NCI-H748 (cell line): ENCODE data around the gene MYCT1.

Source experiments
- DNase-seq: peaks from one replicate; lab custom pipeline; 2025; ENCODE audit not compliant: unreplicated experiment; lab: John Stamatoyannopoulos, UW

Gene MYCT1

DNA sequence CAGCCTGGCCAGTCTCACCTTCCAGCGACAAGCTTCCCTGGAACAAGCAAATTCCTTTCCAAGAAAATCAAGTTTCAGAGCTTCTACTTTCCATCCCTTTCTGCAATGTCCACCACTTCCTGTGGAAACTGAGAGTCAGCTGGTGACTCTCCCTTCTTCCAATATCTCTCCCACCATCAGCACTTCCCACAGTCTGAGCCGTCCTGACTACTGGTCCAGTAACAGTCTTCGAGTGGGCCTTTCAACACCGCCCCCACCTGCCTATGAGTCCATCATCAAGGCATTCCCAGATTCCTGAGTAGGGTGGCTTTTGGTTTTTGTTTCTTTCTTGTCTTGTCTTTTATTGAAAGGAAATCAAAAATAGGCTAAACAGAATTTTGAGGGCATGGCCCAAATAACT lies 24.3 kb downstream of the MYCT1 start:
- no peak for DNase-seq

DNA sequence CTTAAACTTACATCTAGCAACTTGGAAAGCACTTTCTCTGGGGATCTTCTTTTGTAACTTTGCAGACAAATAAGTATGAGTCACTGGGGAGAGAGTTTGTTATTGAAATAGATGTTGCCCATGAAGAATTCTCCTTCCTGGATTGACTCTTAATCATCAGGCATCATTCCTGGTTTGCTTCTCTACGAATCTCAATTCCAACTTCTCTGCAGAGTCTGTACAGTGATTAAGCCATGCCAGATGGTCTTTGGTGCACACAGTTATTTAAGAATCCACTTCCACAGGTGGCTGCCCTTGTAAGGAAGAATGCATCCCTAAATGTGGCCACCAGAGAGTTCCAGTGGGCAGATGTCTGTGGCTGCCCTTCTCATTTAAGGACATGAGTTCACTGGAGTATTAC lies 25.7 kb downstream of the MYCT1 start:
- no peak for DNase-seq

DNA sequence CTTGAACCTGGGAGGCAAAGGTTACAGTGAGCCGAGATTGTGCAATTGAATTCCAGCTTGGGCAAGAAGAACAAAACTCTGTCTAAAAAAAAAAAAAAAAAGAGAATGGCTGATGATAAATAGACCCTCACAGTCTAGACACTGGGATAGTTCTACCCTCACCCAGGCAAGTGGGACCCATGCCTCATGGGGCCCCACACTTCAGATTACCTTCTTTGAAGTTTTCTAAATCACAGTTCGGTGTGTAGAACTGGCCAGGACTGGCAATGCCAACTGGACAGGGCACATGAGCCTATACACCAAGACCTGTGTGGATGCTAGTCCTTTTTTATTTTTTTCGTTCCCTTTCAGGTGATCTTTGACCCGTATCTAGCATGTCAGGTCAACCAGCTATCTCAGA lies 28.6 kb downstream of the MYCT1 start:
- DNase-seq, result no peak

DNA sequence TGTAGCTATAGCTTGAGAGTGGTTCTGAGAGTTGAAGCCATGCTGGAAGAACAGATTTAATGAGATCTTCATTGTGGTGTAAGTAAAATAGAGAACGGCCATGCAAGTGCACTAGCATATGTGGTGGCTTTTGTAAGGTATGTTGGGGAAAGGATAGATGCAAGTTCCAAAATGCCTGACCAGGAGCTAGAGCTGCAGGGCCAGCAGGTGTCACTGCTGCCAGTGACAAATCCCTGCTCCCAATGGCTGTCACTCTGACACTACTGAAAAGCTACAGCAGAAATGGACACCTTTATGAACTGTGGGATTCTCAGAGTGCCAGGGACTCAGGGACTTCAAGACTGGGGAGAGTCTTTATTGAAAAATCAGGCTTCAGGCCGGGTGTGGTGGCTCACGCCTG lies 29.8 kb downstream of the MYCT1 start:
- DNase-seq, result no peak

DNA sequence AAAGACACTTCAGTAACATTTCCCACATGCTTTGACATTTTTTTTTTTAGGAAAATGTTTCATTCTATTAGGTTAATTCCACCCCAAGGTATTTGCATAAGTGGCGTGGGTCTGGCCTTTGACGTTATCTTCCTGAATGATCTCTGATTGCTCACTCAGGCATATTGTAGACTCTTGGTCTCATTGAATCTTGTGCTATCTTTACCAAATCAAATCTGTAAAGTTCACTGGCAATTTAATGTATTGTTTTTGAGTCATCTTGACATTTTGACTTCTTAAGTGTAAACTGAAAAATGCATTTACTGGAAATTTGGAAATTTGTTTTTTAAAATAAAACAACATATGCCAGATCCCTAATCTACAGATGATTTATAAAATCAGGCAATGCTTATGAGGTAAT lies 36.9 kb downstream of the MYCT1 start:
- DNase-seq, result no peak

DNA sequence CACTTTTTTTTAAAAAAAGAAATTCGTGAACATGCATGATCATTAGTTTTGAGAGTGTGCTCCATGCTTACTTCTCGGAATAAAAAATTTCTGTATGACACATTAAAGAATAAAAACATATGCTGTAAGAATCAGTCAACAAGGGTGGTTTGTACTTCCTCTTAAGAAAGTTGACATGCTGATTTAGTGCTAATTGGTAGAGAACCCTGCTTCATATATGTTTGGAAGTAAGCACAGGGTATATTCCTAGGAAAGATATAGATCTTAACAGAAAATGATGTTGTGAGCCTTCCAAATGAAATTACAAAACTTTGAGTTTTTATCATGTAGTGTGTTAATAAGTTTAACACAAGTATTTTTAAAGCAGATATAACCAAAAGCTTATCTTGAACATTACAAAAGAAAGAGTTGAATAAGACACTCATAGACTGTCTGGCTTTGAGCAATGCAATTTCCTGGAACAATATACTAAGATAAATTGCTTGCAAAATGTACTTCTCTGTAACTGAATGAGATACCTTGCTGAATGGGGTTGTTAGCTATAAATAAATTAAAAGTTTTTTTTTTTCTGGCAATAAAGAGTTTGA lies 39.1 kb downstream of the MYCT1 start:
- DNase-seq, result no peak

DNA sequence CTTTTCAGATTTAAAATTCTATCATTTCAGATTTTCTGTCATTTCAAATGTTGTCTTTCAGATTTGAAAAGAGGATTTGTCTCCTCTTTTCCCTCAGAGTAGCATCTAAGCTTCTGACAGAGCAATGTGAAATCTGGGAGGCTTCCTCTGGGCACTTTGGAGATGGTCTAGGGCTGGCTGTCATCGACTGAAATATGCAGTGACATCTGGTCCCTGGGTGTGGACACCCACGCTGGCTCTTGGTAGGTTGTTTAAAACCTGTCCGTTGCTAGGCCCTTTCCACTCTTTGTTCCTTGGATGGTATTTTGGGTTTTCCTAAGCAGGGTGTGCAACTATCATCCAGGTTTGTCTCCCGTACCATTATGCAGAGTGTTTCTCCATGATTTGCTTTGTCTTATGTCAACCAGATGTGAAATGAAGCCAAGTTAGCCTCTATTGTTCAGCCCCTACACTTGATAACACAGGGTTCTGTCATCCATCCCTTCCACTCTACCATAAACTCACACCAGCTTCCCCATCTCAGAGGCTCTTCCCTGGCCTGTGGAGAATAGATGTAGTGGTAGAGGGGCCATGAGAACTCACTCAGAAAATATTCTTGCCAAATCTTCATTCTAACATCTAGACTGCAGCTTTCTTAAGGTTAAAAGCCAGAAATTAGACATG lies 47.9 kb downstream of the MYCT1 start:
- no peak for DNase-seq

DNA sequence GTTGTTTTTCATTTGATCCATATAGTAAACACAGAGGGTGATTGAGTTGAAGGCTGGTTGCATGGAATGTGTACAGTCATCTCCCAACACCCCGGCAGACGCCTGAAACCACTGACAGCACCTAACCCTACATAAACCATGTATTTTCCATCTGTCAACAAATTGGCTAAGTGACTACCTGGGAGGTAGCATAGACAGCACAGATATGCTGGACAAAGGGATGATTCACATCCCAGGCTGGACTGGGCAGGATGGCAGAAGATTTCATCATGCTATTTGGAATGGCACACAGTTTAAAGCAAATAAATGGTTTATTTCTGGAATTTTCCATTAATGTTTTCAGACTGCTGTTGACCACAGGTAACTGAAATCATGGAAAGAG lies 48.5 kb downstream of the MYCT1 start:
- no peak for DNase-seq

DNA sequence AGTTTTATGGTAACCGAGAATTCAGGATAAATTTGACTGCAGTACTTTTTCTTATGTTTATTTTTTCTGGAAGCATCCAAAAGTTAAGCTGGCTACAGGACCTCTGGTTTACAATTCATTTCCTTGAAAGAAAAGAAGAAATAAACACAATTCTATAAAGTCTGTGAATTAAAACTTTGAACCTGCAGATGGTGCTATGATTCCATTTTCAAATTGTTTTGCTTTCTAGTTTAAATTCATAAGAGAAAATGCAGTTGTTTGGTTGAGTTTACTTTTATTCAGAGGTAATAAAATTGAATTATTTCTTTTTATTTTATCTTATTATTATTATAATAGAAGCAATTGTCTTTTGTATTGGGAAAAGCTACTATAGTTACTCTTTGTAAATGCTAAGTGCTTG lies 51.1 kb downstream of the MYCT1 start:
- DNase-seq, result peak; percentile 3

DNA sequence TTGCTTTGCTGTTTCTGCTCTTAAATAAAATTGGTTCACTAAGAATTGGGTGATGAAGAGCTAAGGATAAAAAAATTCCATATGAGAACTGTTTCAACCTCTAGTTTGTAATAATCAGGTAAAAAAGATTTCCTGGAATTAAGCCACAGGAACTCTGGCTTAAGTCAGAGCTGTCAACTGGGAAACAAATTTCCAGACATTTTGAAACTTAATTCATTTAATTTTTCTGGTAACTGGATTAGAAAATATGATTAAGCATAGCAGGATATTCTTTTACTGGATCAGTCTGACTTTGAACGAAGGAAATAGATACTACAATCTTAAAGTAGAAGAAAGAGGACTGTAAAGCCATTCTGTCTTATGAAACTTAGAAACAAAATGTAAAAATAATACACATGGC lies 51.6 kb downstream of the MYCT1 start:
- DNase-seq, result no peak

DNA sequence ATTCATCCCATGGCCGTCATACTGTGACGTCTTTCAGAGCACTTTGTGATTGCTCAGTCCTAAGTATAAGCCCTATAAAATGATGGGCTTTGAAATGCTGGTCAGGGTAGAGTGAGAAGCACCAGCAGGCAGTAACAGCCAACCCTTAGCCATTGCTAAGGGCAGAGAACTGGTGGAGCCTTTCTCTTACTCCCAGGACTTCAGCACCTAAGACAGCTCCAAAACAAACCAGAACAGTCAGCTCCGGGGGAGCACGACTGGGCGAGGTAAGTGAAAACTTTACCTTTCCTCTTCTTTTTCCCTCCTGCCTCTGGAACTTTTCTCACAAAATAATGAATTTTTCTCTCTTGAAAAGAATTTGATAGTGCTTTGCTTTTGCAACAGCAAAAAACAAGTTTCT lies 53.0 kb downstream of the MYCT1 start, which contains the start of gene VIP:
Gene VIP (plus strand): TSS at position 104 of the 400 bp plus-strand sequence. CDS start 1,381 bp downstream, outside the sequence.
- no peak for DNase-seq

DNA sequence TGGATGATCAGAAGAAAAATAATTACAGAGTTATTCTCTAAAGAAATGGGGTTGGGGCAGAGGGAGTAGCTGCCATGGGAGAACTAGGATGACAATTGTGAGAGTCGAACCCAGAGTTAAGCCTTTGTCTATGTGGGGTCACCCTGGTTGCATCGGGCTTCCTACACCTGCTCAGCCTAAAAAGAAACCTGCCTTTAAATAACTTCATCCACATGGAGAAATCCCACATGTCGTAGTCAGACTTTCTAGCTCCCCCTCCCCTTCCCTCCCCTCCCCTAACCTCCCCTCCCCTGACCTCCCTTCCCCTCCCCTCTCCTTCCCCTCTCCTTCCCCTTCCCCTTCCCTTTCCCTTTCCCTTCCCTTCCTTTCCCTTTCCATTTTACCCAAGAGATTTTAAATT lies 67.6 kb downstream of the MYCT1 start:
- DNase-seq, result no peak

DNA sequence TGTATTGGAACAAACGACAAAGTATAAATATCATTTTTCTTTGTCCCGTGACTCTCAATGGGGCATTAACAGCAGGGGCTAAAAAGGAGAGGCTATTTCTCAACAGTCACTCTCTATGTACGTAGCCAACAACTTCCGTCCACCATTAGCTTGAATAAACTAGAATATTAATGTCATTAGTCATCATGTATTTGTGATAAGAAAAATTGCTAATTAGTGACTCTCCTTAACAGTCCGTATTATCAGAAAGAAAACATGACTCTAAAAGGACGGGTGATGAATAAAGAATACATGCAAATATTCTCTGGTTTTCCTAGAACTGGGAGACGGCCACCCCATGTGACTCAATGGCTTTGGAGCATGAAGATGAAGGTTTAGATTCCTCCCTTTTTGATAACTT lies 71.5 kb downstream of the MYCT1 start:
- DNase-seq, result no peak

DNA sequence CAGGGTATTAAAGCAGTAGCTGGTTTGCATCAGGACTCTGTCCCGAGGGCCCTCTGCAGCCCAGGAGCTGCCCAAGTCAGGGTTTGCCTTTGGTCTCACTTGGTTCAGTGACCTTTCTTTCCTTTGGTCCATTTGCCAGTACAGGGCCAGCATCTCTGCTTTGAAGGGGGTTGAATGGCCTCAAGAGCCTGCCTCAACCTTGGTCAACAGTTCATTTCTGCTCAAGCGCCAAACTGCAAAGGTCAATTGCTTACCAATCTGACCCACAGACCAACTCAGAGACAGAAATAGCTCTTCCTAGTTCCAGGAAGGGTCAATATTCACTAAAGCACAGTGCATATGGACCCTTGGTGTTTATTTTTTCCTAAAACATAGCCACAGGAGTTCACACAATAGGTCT lies 72.3 kb downstream of the MYCT1 start:
- no peak for DNase-seq

DNA sequence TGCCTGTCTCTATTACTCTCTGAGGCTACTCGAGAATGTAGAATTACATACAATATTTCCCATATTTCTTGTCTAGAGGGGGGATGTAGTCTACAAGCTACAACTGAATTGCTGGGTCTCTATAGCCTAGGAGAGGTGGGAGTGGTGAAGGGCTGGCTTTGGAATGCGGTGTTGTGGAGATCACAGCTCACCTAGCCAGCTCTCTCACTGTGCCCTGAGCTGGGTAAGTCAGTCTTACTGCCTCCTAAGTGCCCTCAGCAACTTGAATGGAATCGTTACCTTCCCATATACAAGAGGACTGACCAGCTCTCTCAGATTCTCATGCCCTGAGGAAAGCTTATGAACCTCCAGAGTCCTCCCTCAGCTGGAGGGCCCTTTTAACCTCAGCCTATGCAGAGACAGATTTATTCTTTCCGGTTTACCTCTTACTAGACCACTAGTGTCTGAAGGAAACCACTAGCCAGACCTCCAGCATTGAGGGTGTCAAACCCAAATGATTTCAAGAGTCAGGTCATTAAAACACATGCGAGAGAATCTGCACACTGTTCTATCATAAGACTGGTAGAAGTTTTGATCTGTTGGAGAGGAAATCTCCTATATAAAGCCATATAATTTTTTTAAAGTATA lies 73.5 kb downstream of the MYCT1 start:
- no peak for DNase-seq
